HCT116 (cell line): ENCODE data around the gene HS6ST3. TPM values are rescaled to one million over a fixed set of nuclear protein-coding genes. Genes with fewer than 3 reads are reported as not detected.

Source experiments
- ATAC-seq: fragments of 200-7000 bp; cut with Tn5 transposase; 2 replicates; pipeline ENCODE4 v1.9.1; 2020; ENCODE audit warnings: mild to moderate bottlenecking, moderate library complexity
- BruUV-seq: library from RNA; stranded (reverse); fragments of 400-500 nt; replicated peaks from 2 replicates; lab custom pipeline; 2021; lab: Mats Ljungman, UMichigan
- CTCF ChIA-PET: fragments of 300-600 bp; sonication (Branson Sonifier 250); formaldehyde crosslinking; loops from one replicate; lab custom pipeline; 2021; ENCODE audit warnings: antibody characterized with exemption; lab: Charles Lee
- POLR2A ChIA-PET: fragments of 300-600, 350-600 bp; sonication (Branson Sonifier 250); formaldehyde crosslinking; loops from one replicate; lab custom pipeline; 2021; ENCODE audit warnings: antibody characterized with exemption; lab: Charles Lee
- RAD21 ChIA-PET, 2 experiments: fragments of 300-600 bp; sonication (Branson Sonifier 250); formaldehyde crosslinking; loops; one replicate each; lab custom pipeline; 2023; ENCODE audit warnings: low total read pairs in 2 of 2; ENCODE audit not compliant: uncharacterized antibody in 2 of 2, unreplicated experiment in 2 of 2, low non-redundant PET in 1 of 2; lab: Charles Lee
- DNase-seq: peaks from one replicate; pipeline ENCODE4 v3.0.0-alpha.2; 2010; ENCODE audit warnings: low read depth, low spot score
- H2AFZ ChIP-seq: fragments of 200-600 bp; shearing (Covaris generic), sonication (generic); 2 replicates; pipeline ENCODE4 v1.6.1; 2017; ENCODE audit warnings: low read depth, mixed run types, mixed read lengths, antibody characterized with exemption, low read length; ENCODE audit not compliant: poor library complexity, severe bottlenecking
- H3K27ac ChIP-seq: 2 replicates; pipeline ENCODE4 v1.5.1; 2012; ENCODE audit warnings: low read depth, low read length
- H3K27me3 ChIP-seq: fragments of 200-600 bp; sonication (generic); 2 replicates; pipeline ENCODE4 v1.6.1; 2016; ENCODE audit warnings: mixed run types, low read length, mixed read lengths; ENCODE audit not compliant: insufficient read depth
- H3K36me3 ChIP-seq, 2 experiments: fragments of 200-500 bp in 1 of 2; fragments of 200-600 bp in 1 of 2; sonication (Bioruptor generic) in 1 of 2; sonication (generic) in 1 of 2; 2 replicates each; pipeline versions ENCODE4 v1.5.1 to v1.6.1; 2014 to 2016; ENCODE audit warnings: low read length in 2 of 2, inconsistent platforms in 1 of 2, mixed read lengths in 1 of 2, mixed run types in 1 of 2; ENCODE audit not compliant: insufficient read depth in 2 of 2, control insufficient read depth in 1 of 2
- H3K4me1 ChIP-seq, 2 experiments: fragments of 200-600 bp in 1 of 2; sonication (generic) in 1 of 2; 2 replicates each; pipeline versions ENCODE4 v1.5.1 to v1.6.1; 2012 to 2017; ENCODE audit warnings: low read length in 2 of 2, inconsistent platforms in 1 of 2, mild to moderate bottlenecking in 1 of 2, mixed read lengths in 1 of 2, mixed run types in 1 of 2, moderate library complexity in 1 of 2; ENCODE audit not compliant: insufficient read depth in 2 of 2, control insufficient read depth in 1 of 2
- H3K4me2 ChIP-seq: fragments of 200-600 bp; sonication (generic); 2 replicates; pipeline ENCODE4 v1.6.1; 2017; ENCODE audit warnings: mixed run types, low read length, mixed read lengths
- H3K4me3 ChIP-seq, 2 experiments: fragments of 200-600 bp in 1 of 2; sonication (generic) in 1 of 2; replicated peaks in 1 of 2; 2 replicates each; pipeline ENCODE4 v1.5.1; 2011 to 2016; ENCODE audit warnings: low read length in 2 of 2, control low read depth in 1 of 2, low read depth in 1 of 2, mild to moderate bottlenecking in 1 of 2, mixed read lengths in 1 of 2, mixed run types in 1 of 2
- H3K79me2 ChIP-seq: fragments of 200-600 bp; sonication (generic); 2 replicates; pipeline ENCODE4 v1.6.1; 2017; ENCODE audit warnings: mild to moderate bottlenecking, mixed run types, low read length, moderate library complexity, mixed read lengths; ENCODE audit not compliant: insufficient read depth
- H3K9ac ChIP-seq: fragments of 200-600 bp; sonication (generic); 2 replicates; pipeline ENCODE4 v1.6.1; 2016; ENCODE audit warnings: low read length, mixed read lengths
- H3K9me2 ChIP-seq: fragments of 200-600 bp; sonication (generic), shearing (Covaris generic); 2 replicates; pipeline ENCODE4 v1.6.1; 2017; ENCODE audit warnings: mixed run types, mild to moderate bottlenecking, moderate library complexity; ENCODE audit not compliant: insufficient read depth
- H3K9me3 ChIP-seq, 2 experiments: fragments of 200-500 bp in 1 of 2; fragments of 200-600 bp in 1 of 2; sonication (Bioruptor generic) in 1 of 2; sonication (generic) in 1 of 2; 2 replicates each; pipeline ENCODE4 v1.6.1; 2014 to 2017; ENCODE audit warnings: low read length in 2 of 2, mixed read lengths in 2 of 2, inconsistent platforms in 1 of 2, low read depth in 1 of 2, mild to moderate bottlenecking in 1 of 2, mixed run types in 1 of 2, moderate library complexity in 1 of 2; ENCODE audit not compliant: control insufficient read depth in 1 of 2, insufficient read depth in 1 of 2
- H4K20me1 ChIP-seq: fragments of 200-600 bp; sonication (generic), shearing (Covaris generic); 2 replicates; pipeline ENCODE4 v1.6.1; 2017; ENCODE audit warnings: mixed run types, mild to moderate bottlenecking, moderate library complexity; ENCODE audit not compliant: insufficient read depth
- CBX3 ChIP-seq: IDR thresholded peaks from 2 replicates; pipeline ENCODE4 v1.6.1; 2012; ENCODE audit warnings: low read depth
- CEBPB ChIP-seq: IDR thresholded peaks from 2 replicates; pipeline ENCODE4 v1.6.1; 2012; ENCODE audit warnings: low read depth
- EGR1 ChIP-seq: IDR thresholded peaks from 2 replicates; pipeline ENCODE4 v1.6.1; 2012; ENCODE audit warnings: low read depth
- ELF1 ChIP-seq: IDR thresholded peaks from 2 replicates; pipeline ENCODE4 v1.6.1; 2012; ENCODE audit warnings: low read depth, borderline replicate concordance
- EZH2 ChIP-seq: fragments of 200-600 bp; sonication (generic); IDR thresholded peaks from 2 replicates; pipeline ENCODE4 v1.6.1; 2017; ENCODE audit warnings: antibody characterized with exemption, mixed run types
- FOSL1 ChIP-seq: IDR thresholded peaks from 2 replicates; pipeline ENCODE4 v1.6.1; 2012; ENCODE audit warnings: low read depth
- POLR2A ChIP-seq: IDR thresholded peaks from 2 replicates; pipeline ENCODE4 v1.7.0; 2011; ENCODE audit warnings: borderline replicate concordance; ENCODE audit not compliant: insufficient read depth, insufficient read length; ENCODE audit errors: extremely low read depth
- RAD21 ChIP-seq: IDR thresholded peaks from 2 replicates; pipeline ENCODE4 v1.6.1; 2012; ENCODE audit warnings: low read depth, mild to moderate bottlenecking
- SIN3A ChIP-seq: IDR thresholded peaks from 2 replicates; pipeline ENCODE4 v1.6.1; 2012; ENCODE audit warnings: low read depth
- SP1 ChIP-seq: IDR thresholded peaks from 2 replicates; pipeline ENCODE4 v1.6.1; 2012; ENCODE audit warnings: low read depth
- SRF ChIP-seq: IDR thresholded peaks from 2 replicates; pipeline ENCODE4 v1.6.1; 2012; ENCODE audit warnings: low read depth
- TCF7L2 ChIP-seq: IDR thresholded peaks from 2 replicates; pipeline ENCODE4 v1.7.0; 2011; ENCODE audit warnings: borderline replicate concordance, inconsistent platforms; ENCODE audit not compliant: insufficient read depth, insufficient read length; ENCODE audit errors: extremely low read depth
- ZFX ChIP-seq: fragments of 450-650 bp; IDR thresholded peaks from 2 replicates; pipeline ENCODE4 v1.6.1; 2017
- ZNF274 ChIP-seq: fragments of 200-500 bp; sonication (Bioruptor generic); IDR thresholded peaks from 2 replicates; pipeline ENCODE4 v1.6.1; 2014; ENCODE audit warnings: mild to moderate bottlenecking, low read depth, low read length, inconsistent platforms
- intact Hi-C: fragments of 100-400 bp; cut with micrococcal nuclease; formaldehyde crosslinking; loops from 2 replicates; pipeline ENCODE4 v1.10.0; 2022
- total RNA-seq: library from RNA; stranded (reverse); gene quantifications from one replicate; pipeline ENCODE4 v1.2.1, GENCODE V29; 2021; ENCODE audit not compliant: unreplicated experiment
- TF ChIP-seq, protein P1 (sequence below): IDR thresholded peaks from 2 replicates; pipeline ENCODE4 v1.6.1; 2012
- TF ChIP-seq, protein P2 (sequence below): IDR thresholded peaks from 2 replicates; pipeline ENCODE4 v1.6.1; 2011; ENCODE audit warnings: mild to moderate bottlenecking, low read length, moderate library complexity; ENCODE audit not compliant: insufficient replicate concordance; ENCODE audit errors: extremely low read depth
- TF ChIP-seq, protein P3 (sequence below): IDR thresholded peaks from 2 replicates; pipeline ENCODE4 v1.6.1; 2012

The HS6ST3 gene
- total RNA-seq, 1 experiment from 2014 or later = 0.10 TPM

DNA sequence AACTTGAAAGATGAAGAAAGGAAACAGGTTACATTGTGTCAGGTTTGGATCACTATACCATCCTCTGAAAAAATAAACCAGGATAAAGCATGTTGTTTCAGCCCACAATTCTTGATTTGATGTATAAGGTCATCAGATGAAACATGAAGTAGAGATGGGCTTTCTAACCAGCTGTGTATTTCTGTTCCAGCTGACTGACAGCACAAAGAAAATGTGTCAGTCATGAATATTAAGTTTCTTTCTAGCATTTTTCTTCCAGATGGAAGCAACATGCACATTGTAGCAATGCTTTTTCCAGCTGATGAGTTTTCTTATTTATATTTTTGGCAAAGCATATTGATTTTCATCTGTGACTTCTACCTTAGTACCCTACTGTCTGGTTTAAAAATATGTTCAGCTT is 704.8 kb downstream of the HS6ST3 start:
- Histone ChIP-seq H3K4me2 (no peak overlapping the region), H3K9me2 (no peaks in the 10 kb centered on the region), H3K36me3 (no peaks in the 10 kb centered on the region), H3K27ac (no peak overlapping the region), H4K20me1 (no peaks in the 10 kb centered on the region), H3K4me1 (no peaks in the 10 kb centered on the region), H2AFZ (no peak overlapping the region), H3K79me2 (no peaks in the 10 kb centered on the region), H3K27me3 (0 out of 2 replicates have a peak, but pooled peaks cover 7% of the 10 kb centered on the region), H3K9me3 (no peaks in the 10 kb centered on the region), H3K9ac (no peak overlapping the region), H3K4me3 (no peak overlapping the region)
- POLR2A ChIA-PET = no interaction called here
- ATAC-seq = no peak
- CTCF ChIA-PET = no interaction called here
- DNase-seq = no peak
- no TSS peak for BruUV-seq
- intact Hi-C loops = no loop called here
- TF ChIP-seq, protein P1, sequence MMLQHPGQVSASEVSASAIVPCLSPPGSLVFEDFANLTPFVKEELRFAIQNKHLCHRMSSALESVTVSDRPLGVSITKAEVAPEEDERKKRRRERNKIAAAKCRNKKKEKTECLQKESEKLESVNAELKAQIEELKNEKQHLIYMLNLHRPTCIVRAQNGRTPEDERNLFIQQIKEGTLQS = no peak
- TF ChIP-seq EGR1 = no peak
- TF ChIP-seq RAD21 = no peak
- TF ChIP-seq TCF7L2 = no peak
- no peak for TF ChIP-seq SRF
- no peak for TF ChIP-seq ZNF274
- no peak for TF ChIP-seq FOSL1
- no peak for TF ChIP-seq CEBPB
- no peak for TF ChIP-seq ZFX
- TF ChIP-seq CBX3 = no peak
- RAD21 ChIA-PET = no interaction called here

DNA sequence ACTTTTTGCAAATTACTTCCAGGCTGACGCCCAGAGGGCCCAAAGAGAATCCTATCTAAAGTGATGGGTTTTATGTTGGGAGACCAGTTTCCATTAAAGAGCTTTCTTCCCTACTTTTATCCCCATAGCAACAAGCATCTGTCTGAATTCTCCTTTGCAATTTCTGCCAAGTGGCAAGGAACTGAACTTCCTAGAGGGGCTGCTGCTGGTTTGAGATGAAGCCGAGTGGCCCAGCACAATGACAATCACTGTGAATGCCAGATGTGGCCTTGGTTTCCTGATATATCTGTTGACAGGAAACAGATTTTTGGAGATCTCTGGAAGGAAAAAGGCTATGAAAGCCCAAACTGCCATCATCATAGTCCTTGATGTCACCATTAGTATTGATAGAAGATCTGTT is 705.8 kb downstream of the HS6ST3 start:
- Histone ChIP-seq H3K36me3 (no peaks in the 10 kb centered on the region), H3K27ac (no peak overlapping the region), H2AFZ (no peak overlapping the region), H3K9ac (no peak overlapping the region), H3K9me3 (no peaks in the 10 kb centered on the region), H3K4me1 (no peaks in the 10 kb centered on the region), H3K9me2 (no peaks in the 10 kb centered on the region), H3K4me2 (no peak overlapping the region), H3K27me3 (peaks cover 12% of the 10 kb centered on the region; the same call in 1 of the 2 replicates), H4K20me1 (no peaks in the 10 kb centered on the region), H3K4me3 (no peak overlapping the region), H3K79me2 (no peaks in the 10 kb centered on the region)
- ChIA-PET RAD21 (no interaction called here), POLR2A (no interaction called here), CTCF (no interaction called here)
- DNase-seq (no peak), ATAC-seq (no peak)
- TF ChIP-seq, protein P2, sequence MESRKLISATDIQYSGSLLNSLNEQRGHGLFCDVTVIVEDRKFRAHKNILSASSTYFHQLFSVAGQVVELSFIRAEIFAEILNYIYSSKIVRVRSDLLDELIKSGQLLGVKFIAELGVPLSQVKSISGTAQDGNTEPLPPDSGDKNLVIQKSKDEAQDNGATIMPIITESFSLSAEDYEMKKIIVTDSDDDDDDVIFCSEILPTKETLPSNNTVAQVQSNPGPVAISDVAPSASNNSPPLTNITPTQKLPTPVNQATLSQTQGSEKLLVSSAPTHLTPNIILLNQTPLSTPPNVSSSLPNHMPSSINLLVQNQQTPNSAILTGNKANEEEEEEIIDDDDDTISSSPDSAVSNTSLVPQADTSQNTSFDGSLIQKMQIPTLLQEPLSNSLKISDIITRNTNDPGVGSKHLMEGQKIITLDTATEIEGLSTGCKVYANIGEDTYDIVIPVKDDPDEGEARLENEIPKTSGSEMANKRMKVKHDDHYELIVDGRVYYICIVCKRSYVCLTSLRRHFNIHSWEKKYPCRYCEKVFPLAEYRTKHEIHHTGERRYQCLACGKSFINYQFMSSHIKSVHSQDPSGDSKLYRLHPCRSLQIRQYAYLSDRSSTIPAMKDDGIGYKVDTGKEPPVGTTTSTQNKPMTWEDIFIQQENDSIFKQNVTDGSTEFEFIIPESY = no peak
- no peak for TF ChIP-seq SP1
- no peak for TF ChIP-seq ZFX
- TF ChIP-seq CBX3 = no peak
- TF ChIP-seq TCF7L2 = no peak
- TF ChIP-seq, protein P3, sequence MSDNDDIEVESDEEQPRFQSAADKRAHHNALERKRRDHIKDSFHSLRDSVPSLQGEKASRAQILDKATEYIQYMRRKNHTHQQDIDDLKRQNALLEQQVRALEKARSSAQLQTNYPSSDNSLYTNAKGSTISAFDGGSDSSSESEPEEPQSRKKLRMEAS = no peak
- no peak for TF ChIP-seq SIN3A
- TF ChIP-seq POLR2A = no peak
- TF ChIP-seq EGR1 = no peak
- no peak for TF ChIP-seq ZNF274
- TF ChIP-seq ELF1 = no peak
- TF ChIP-seq EZH2 = no peak
- TF ChIP-seq SRF = no peak
- BruUV-seq = no TSS peak
- intact Hi-C loops = no loop called here
